Neural progenitor cell (in vitro differentiated cells): ENCODE measurements around the gene SLC30A2. TPM values are rescaled to one million over a fixed set of nuclear protein-coding genes. Genes with fewer than 3 reads are reported as not detected.

ENCODE experiments used
- DNase-seq: peaks from one replicate; pipeline ENCODE4 v3.0.0-alpha.2; 2016; ENCODE audit warnings: low spot score
- H2AFZ ChIP-seq: fragments of 200-600 bp; sonication (generic); replicated peaks from 2 replicates; pipeline ENCODE4 v1.6.1; 2016; ENCODE audit warnings: antibody characterized with exemption
- H3F3A ChIP-seq: fragments of 200-600 bp; sonication (generic); 2 replicates; pipeline ENCODE4 v1.6.1; 2016; ENCODE audit warnings: antibody characterized with exemption, low read depth
- H3K27ac ChIP-seq: fragments of 200-600 bp; sonication (generic); 2 replicates; pipeline ENCODE4 v1.5.1; 2016; ENCODE audit warnings: mild to moderate bottlenecking
- H3K27me3 ChIP-seq: fragments of 200-600 bp; sonication (generic); 2 replicates; pipeline ENCODE4 v1.6.1; 2016; ENCODE audit warnings: mild to moderate bottlenecking, moderate library complexity
- H3K36me3 ChIP-seq: fragments of 200-600 bp; sonication (generic); 2 replicates; pipeline ENCODE4 v1.5.1; 2016
- H3K4me1 ChIP-seq: fragments of 200-600 bp; sonication (generic); 2 replicates; pipeline ENCODE4 v1.6.1; 2016; ENCODE audit warnings: mixed run types
- H3K4me2 ChIP-seq: fragments of 200-600 bp; sonication (generic); 2 replicates; pipeline ENCODE4 v1.6.1; 2016
- H3K4me3 ChIP-seq: fragments of 200-600 bp; sonication (generic); 2 replicates; pipeline ENCODE4 v1.5.1; 2016
- H3K79me2 ChIP-seq: fragments of 200-600 bp; sonication (generic); 2 replicates; pipeline ENCODE4 v1.6.1; 2016; ENCODE audit warnings: low read depth
- H3K9ac ChIP-seq: fragments of 200-600 bp; sonication (generic); 2 replicates; pipeline ENCODE4 v1.6.1; 2016
- H3K9me3 ChIP-seq: fragments of 200-600 bp; sonication (generic); 2 replicates; pipeline ENCODE4 v1.5.1; 2016; ENCODE audit warnings: low read depth
- H4K20me1 ChIP-seq: fragments of 200-600 bp; sonication (generic); 2 replicates; pipeline ENCODE4 v1.6.1; 2016; ENCODE audit warnings: low read depth
- H3K27ac Mint-ChIP-seq: 3 replicates; pipeline ENCODE4 v1.8.0; 2021; ENCODE audit warnings: mixed read lengths
- H3K27me3 Mint-ChIP-seq: 2 replicates; pipeline ENCODE4 v1.8.0; 2022; ENCODE audit warnings: low read depth, mild to moderate bottlenecking, inconsistent platforms, moderate library complexity, mixed read lengths; ENCODE audit not compliant: insufficient read depth
- H3K36me3 Mint-ChIP-seq: 3 replicates; pipeline ENCODE4 v1.8.0; 2021; ENCODE audit warnings: mixed read lengths
- H3K4me1 Mint-ChIP-seq: 3 replicates; pipeline ENCODE4 v1.8.0; 2021; ENCODE audit warnings: mixed read lengths
- H3K4me3 Mint-ChIP-seq: 3 replicates; pipeline ENCODE4 v1.8.0; 2021; ENCODE audit warnings: mild to moderate bottlenecking, moderate library complexity, mixed read lengths
- H3K9me3 Mint-ChIP-seq: 3 replicates; pipeline ENCODE4 v1.8.0; 2020; ENCODE audit warnings: mixed read lengths
- EZH2 ChIP-seq: fragments of 200-600 bp; sonication (generic); IDR thresholded peaks from 2 replicates; pipeline ENCODE4 v1.6.1; 2017; ENCODE audit warnings: antibody characterized with exemption, mild to moderate bottlenecking, moderate library complexity
- EZH2phosphoT487 ChIP-seq: fragments of 200-600 bp; sonication (generic); IDR thresholded peaks from 2 replicates; pipeline ENCODE4 v1.6.1; 2017; ENCODE audit warnings: antibody characterized with exemption
- total RNA-seq: library from RNA; depleted of rRNA; stranded (reverse); fragments of >200 nt; gene quantifications from 2 replicates; pipeline ENCODE4 v1.2.3, GENCODE V29; 2015; ENCODE audit warnings: low replicate concordance
- TF ChIP-seq, protein P1 (sequence below): fragments of 200-600 bp; sonication (generic); IDR thresholded peaks from 2 replicates; pipeline ENCODE4 v1.5.1; 2017; ENCODE audit warnings: antibody characterized with exemption, mild to moderate bottlenecking

Gene SLC30A2
- total RNA-seq, 1 donor from 2014 or later: not detected

DNA sequence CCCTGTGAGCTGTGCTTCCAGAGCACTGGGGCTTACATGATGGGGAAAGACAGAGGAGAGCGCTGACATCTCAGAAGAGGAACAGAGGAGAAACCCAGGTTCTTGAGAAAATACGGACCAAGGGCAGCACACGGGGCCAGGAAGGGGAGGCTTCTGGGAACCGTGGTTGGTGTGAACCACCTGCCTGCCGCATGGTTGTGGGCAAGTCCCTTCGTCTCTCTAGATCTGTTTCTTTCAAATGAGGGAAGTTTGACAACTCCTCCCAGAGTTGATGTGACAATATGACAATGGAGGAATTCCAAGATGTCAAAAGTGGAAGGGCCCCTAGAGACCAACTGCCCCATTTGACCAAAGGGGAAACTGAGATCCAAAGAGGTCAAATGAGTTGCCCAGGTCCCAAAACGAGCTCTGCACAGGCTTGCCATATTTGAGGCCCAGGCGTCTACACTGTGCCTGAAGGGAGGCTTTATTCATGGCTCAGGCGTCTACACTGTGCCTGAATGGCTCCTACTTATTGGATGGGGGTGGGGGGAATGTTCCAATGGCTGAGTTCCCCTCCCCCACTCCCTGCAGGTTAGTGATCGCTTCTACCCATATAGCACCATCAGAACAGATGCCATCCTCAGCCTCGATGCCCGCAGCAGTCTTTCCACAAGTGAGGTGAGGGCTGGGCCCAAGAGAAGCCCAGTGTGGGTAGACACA is 13.1 kb downstream of the SLC30A2 start:
- DNase-seq: no peak
- H3K27ac ChIP-seq: no peak overlapping the region
- no peaks in the 10 kb centered on the region for H3K36me3 ChIP-seq
- no peak overlapping the region for H3K9ac ChIP-seq
- peaks cover 39% of the 10 kb centered on the region for H3K27me3 ChIP-seq
- Mint-ChIP-seq H3K4me1 (peaks cover 19% of the 10 kb centered on the region), H3K9me3 (no peaks in the 10 kb centered on the region), H3K27ac (peak overlapping the region; percentile 84), H3K4me3 (no peak overlapping the region), H3K27me3 (peaks cover 14% of the 10 kb centered on the region), H3K36me3 (no peaks in the 10 kb centered on the region)
- no peak overlapping the region for H2AFZ ChIP-seq
- no peaks in the 10 kb centered on the region for H3K9me3 ChIP-seq
- TF ChIP-seq EZH2 (no peak), EZH2phosphoT487 (no peak)
- TF ChIP-seq, protein P1, sequence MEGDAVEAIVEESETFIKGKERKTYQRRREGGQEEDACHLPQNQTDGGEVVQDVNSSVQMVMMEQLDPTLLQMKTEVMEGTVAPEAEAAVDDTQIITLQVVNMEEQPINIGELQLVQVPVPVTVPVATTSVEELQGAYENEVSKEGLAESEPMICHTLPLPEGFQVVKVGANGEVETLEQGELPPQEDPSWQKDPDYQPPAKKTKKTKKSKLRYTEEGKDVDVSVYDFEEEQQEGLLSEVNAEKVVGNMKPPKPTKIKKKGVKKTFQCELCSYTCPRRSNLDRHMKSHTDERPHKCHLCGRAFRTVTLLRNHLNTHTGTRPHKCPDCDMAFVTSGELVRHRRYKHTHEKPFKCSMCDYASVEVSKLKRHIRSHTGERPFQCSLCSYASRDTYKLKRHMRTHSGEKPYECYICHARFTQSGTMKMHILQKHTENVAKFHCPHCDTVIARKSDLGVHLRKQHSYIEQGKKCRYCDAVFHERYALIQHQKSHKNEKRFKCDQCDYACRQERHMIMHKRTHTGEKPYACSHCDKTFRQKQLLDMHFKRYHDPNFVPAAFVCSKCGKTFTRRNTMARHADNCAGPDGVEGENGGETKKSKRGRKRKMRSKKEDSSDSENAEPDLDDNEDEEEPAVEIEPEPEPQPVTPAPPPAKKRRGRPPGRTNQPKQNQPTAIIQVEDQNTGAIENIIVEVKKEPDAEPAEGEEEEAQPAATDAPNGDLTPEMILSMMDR: no peak
- H3F3A ChIP-seq: no peaks in the 10 kb centered on the region
- no peak overlapping the region for H3K4me3 ChIP-seq
- H3K79me2 ChIP-seq: no peaks in the 10 kb centered on the region
- no peak overlapping the region for H3K4me2 ChIP-seq
- peaks cover 5% of the 10 kb centered on the region for H3K4me1 ChIP-seq
- H4K20me1 ChIP-seq: no peaks in the 10 kb centered on the region

GRCh38 chr1:26031611-26032220 is 14.2 kb downstream of the SLC30A2 start:
- Histone ChIP-seq H3F3A (no peaks in the 10 kb centered on the region), H3K79me2 (no peaks in the 10 kb centered on the region), H2AFZ (no peak overlapping the region), H3K27me3 (peaks cover 28% of the 10 kb centered on the region), H3K4me1 (peaks cover 5% of the 10 kb centered on the region), H3K4me2 (no peak overlapping the region), H3K27ac (no peak overlapping the region), H3K4me3 (no peak overlapping the region), H3K9me3 (no peaks in the 10 kb centered on the region), H3K36me3 (no peaks in the 10 kb centered on the region), H4K20me1 (no peaks in the 10 kb centered on the region), H3K9ac (no peak overlapping the region)
- no peak for DNase-seq
- no peak for TF ChIP-seq EZH2
- TF ChIP-seq, protein P1: no peak
- no peak for TF ChIP-seq EZH2phosphoT487
- H3K27ac Mint-ChIP-seq: no peak overlapping the region
- H3K4me3 Mint-ChIP-seq: peak overlapping the region; percentile 19
- no peaks in the 10 kb centered on the region for H3K9me3 Mint-ChIP-seq
- peaks cover 22% of the 10 kb centered on the region for H3K4me1 Mint-ChIP-seq
- H3K27me3 Mint-ChIP-seq: peaks cover 15% of the 10 kb centered on the region
- no peaks in the 10 kb centered on the region for H3K36me3 Mint-ChIP-seq

GRCh38 chr1:26031196-26031595 is 14.7 kb downstream of the SLC30A2 start:
- Mint-ChIP-seq H3K36me3 (no peaks in the 10 kb centered on the region), H3K27ac (no peak overlapping the region), H3K4me3 (no peak overlapping the region), H3K27me3 (peaks cover 12% of the 10 kb centered on the region), H3K4me1 (peaks cover 19% of the 10 kb centered on the region), H3K9me3 (no peaks in the 10 kb centered on the region)
- Histone ChIP-seq H3K9ac (no peak overlapping the region), H3K9me3 (no peaks in the 10 kb centered on the region), H2AFZ (no peak overlapping the region), H3K79me2 (no peaks in the 10 kb centered on the region), H3K27ac (no peak overlapping the region), H3K27me3 (peaks cover 23% of the 10 kb centered on the region), H3K4me1 (peaks cover 2% of the 10 kb centered on the region), H4K20me1 (no peaks in the 10 kb centered on the region), H3F3A (no peaks in the 10 kb centered on the region), H3K4me2 (no peak overlapping the region), H3K36me3 (no peaks in the 10 kb centered on the region), H3K4me3 (no peak overlapping the region)
- DNase-seq: no peak
- TF ChIP-seq EZH2phosphoT487 (no peak), EZH2 (no peak)
- TF ChIP-seq, protein P1: no peak
